ENCODE measurements around the gene ADD1. TPM values are rescaled to one million over a fixed set of nuclear protein-coding genes. Genes with fewer than 3 reads are reported as not detected.

ADD1 gene
- total and polyA plus RNA-seq, 8 donors: 70.9 to 160 (median 92.0) TPM

DNA sequence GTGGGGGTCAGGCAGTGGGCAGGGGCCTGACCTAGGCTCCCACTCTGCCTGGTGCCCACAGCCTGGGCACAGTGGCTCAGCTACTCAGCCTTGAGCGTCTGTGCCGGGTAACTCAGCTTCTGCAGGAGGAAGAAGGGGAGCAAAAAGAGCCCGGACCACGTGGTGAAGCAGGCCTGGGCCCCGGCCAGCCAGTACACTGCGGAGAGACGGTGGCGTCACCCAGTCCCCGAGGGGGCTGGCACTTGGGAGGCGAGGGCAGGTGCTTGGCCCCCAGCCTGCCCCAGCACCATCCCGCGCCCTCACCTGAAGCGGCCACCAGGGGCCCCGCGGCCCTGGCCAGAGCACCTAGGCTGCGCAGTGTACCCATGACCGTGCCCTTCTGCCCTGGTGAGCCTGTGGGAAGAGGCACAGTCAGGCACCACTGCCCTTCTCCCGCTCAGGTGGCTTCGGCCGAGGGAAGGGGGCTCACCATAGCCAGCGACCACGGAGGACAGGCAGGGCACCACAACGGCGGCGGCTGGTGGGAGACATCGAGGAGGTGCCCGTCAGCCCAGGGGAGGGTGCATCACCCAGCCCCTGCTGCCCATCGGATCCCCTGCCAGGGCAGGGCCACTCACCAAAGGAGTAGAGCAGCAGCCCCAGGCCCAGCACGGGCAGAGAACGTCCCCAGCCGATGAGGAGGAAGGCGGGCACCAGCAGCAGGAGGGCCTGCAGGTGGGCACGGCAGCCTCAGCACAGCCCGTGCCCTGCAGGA is 87.3 kb downstream of the ADD1 start:
- H3K27me3 ChIP-seq: no peaks in the 10 kb centered on the region
- FAIRE-seq: no peak
- DNase-seq: peak; percentile 81 to 94 (median 86)
- H3K4me3 ChIP-seq: no peak overlapping the region
- ATAC-seq: peak; percentile 59 to 76 (median 71)
- TF ChIP-seq, protein P1, sequence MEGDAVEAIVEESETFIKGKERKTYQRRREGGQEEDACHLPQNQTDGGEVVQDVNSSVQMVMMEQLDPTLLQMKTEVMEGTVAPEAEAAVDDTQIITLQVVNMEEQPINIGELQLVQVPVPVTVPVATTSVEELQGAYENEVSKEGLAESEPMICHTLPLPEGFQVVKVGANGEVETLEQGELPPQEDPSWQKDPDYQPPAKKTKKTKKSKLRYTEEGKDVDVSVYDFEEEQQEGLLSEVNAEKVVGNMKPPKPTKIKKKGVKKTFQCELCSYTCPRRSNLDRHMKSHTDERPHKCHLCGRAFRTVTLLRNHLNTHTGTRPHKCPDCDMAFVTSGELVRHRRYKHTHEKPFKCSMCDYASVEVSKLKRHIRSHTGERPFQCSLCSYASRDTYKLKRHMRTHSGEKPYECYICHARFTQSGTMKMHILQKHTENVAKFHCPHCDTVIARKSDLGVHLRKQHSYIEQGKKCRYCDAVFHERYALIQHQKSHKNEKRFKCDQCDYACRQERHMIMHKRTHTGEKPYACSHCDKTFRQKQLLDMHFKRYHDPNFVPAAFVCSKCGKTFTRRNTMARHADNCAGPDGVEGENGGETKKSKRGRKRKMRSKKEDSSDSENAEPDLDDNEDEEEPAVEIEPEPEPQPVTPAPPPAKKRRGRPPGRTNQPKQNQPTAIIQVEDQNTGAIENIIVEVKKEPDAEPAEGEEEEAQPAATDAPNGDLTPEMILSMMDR (IDR thresholded peaks at IDR 0.05): peak in 3 of 4 donors; percentile 11 to 43 (median 18)
- H3K9me3 ChIP-seq: no peaks in the 10 kb centered on the region
- H3K4me1 ChIP-seq: peaks cover 11 to 22% (median 19%) of the 10 kb centered on the region in 3 donors
- 59 to 63% methylated on average over 34 of the region's 34 CpGs for WGBS, 2 donors
- peaks cover 0 to 31% (median 5%) of the 10 kb centered on the region in 3 donors for H3K36me3 ChIP-seq
- peak overlapping the region; percentile 65 to 71 (median 70) for H3K27ac ChIP-seq
- intact Hi-C loops (cut with DNase I): loop anchor here in 2 of 3 donors (10.0 kb wide), 1 partner anchor 166 kb away; no protein-coding TSS in a partner anchor

DNA sequence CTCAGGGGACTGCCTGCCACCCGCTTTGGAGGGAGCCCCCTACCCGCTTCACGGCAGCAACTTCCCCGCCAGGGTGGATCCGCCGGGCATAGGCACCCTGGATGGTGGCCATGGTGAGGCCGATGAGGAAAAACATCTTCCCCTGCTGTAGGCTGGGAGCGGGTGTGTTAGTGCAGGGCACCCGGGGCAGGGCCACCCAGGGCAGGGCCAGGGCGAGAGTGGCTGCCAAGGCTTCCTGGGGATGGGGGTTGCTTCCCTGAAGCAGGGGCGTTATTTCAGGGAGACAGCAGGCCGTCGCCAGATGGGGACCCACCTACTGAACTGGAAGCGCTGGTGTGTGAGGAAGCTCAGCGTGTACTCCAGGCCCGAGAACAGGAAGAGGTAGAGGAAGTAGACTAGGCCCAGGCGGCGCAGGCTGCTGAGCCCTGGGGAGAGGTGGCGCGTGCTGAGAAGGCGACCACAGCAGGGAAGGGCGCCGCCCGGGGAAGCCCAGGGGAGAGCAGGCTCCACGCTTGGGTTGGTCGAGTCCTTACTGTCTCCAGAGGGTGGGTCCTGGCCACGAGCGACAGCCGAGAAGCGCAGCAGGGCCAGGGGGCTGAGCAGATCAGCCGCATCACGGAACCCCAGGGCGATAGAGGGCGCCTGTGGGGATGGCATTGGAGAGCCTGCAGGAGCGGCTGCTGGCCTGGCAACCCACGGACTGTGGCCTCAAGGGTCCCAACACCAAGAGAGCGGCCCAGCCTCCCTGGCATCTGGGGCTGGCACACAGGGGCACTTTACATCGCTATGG is 88.1 kb downstream of the ADD1 start:
- ATAC-seq (no peak), DNase-seq (peak in 4 of 6 donors; percentile 36 to 85 (median 54)), FAIRE-seq (no peak)
- intact Hi-C loops (cut with DNase I): loop anchor here in 2 of 3 donors (10.0 kb wide), 1 partner anchor 167 kb away; no protein-coding TSS in a partner anchor
- H3K36me3 ChIP-seq: peaks cover 0 to 24% (median 0%) of the 10 kb centered on the region in 3 donors
- no peaks in the 10 kb centered on the region for H3K27me3 ChIP-seq
- no peaks in the 10 kb centered on the region for H3K9me3 ChIP-seq
- no peak overlapping the region for H3K4me3 ChIP-seq
- TF ChIP-seq, protein P1 (IDR thresholded peaks at IDR 0.05): no peak
- peak overlapping the region in 2 of 4 donors; percentile 70 to 71 for H3K27ac ChIP-seq
- WGBS, 2 donors: 88 to 91% methylated on average over 36 to 38 of the region's 38 CpGs
- H3K4me1 ChIP-seq: peaks cover 11 to 24% (median 19%) of the 10 kb centered on the region in 3 donors

DNA sequence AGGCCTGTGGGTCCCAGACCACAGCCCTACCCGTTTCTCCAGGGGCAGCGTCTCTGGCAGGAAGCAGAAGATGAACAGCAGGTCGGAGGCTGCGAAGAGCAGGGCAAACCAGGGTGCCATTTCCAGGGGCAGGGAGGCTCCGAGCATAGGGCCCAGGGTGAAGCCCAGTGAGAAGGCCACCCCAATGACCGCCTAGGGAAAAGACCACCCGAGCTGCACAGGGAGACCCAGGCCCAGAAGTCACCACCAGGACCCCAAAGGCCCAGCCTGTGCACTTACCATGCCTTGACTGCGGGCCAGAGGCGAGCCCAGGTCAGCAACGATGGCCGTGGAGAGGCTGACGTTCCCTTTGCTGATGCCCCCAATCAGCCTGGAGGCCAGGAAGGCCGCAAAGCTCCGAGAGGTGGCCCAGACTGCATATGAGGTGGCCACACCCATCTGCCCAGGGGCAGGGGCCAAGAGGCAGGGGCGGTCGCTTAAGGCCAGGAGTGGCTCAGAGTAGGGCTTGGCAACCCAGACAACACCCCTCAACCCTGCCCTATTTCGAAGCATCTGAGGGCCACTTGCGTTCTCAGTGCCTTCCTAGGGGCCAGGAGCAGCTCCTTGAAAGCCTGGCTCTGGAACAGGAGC is 88.8 kb downstream of the ADD1 start:
- Histone ChIP-seq H3K9me3 (no peaks in the 10 kb centered on the region), H3K27ac (peak overlapping the region in 2 of 4 donors; percentile 8 to 70), H3K27me3 (no peaks in the 10 kb centered on the region), H3K36me3 (peaks cover 0 to 16% (median 0%) of the 10 kb centered on the region in 3 donors), H3K4me1 (peaks cover 11 to 24% (median 19%) of the 10 kb centered on the region in 3 donors), H3K4me3 (no peak overlapping the region)
- no peak for FAIRE-seq
- 88 to 92% methylated on average over 18 of the region's 18 CpGs for WGBS, 2 donors
- intact Hi-C loops (cut with DNase I): loop anchor here in 2 of 3 donors (10.0 kb wide), 1 partner anchor 168 kb away; no protein-coding TSS in a partner anchor
- ATAC-seq: no peak
- TF ChIP-seq, protein P1 (IDR thresholded peaks at IDR 0.05): no peak
- peak in 4 of 6 donors; percentile 20 to 82 (median 40) for DNase-seq

DNA sequence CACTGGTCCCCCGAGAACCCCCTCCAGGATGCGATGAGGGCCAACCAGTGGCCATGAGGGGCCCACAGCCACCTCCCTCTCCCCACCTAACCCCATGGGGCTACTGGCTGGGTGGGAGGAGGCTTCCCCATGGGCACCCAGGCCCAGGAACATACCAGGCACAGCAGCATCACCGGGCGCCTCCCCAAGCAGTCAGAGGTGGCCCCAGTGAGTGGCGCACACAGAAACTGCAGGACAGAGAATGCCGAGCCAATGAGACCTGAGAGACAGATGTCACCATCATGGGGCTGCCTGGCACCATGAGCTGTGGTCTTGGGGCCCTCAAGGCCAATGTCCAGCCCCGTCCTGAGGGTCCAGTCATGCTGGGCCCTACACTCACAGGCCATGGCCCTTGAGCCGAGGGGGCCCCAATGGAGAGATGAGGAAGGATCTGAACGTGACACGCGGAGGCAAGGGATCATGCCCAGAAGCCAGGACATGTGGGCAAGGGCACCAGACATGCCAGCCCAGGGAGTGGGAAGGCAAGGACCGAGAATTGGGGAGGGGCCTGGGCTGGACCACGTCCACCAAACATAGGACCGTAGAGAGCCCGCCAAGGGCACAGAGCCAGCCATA is 89.4 kb downstream of the ADD1 start:
- 57 to 67% methylated on average over 15 of the region's 15 CpGs for WGBS, 2 donors
- H3K4me3 ChIP-seq: peak overlapping the region in 1 of 4 donors; percentile 99

More for the DNA sequence above, 89.4 kb downstream of the ADD1 start:
- ATAC-seq (no peak), DNase-seq (peak in 3 of 6 donors; percentile 51 to 80 (median 52)), FAIRE-seq (no peak)
- Histone ChIP-seq H3K27me3 (no peaks in the 10 kb centered on the region), H3K9me3 (no peaks in the 10 kb centered on the region), H3K27ac (peak overlapping the region in 2 of 4 donors; percentile 60 to 74), H3K36me3 (peaks cover 0 to 16% (median 0%) of the 10 kb centered on the region in 3 donors), H3K4me1 (peaks cover 11 to 24% (median 19%) of the 10 kb centered on the region in 3 donors)
- TF ChIP-seq, protein P1 (IDR thresholded peaks at IDR 0.05): no peak
- intact Hi-C loops (cut with DNase I): loop anchor here in 2 of 3 donors (10.0 kb wide), 1 partner anchor 168 kb away; no protein-coding TSS in a partner anchor
